ENCODE data around the gene C3orf38. TPM values are rescaled to one million over a fixed set of nuclear protein-coding genes. Genes with fewer than 3 reads are reported as not detected.

Gene C3orf38
- total RNA-seq: 26.5 and 27.6 TPM in 2 replicates

GRCh38 chr3:88149509-88150362 lies at the start of gene C3orf38:
C3orf38 (plus strand) TSS chr3:88149959; CDS start chr3:88150053, 94 bp downstream.

Other genes with a start within 250 kb of the C3orf38 start
- gene CGGBP1, start 91.0 kb upstream of the C3orf38 start, total RNA-seq: 70.7 and 83.0 TPM in 2 replicates
- 29.7 and 30.7 TPM in 2 replicates for gene ZNF654, start 90.7 kb upstream of the C3orf38 start, total RNA-seq

All from smooth muscle cell of the umbilical artery (primary cell).